GM23338 (cell line): ENCODE measurements around the gene EFCAB12.

Experiments
- CREB1 ChIP-seq: fragments of 250-450 bp; sonication (Bioruptor Pico); IDR thresholded peaks from 2 replicates; pipeline ENCODE4 v1.5.0; 2020; ENCODE audit warnings: low read depth, mild to moderate bottlenecking, moderate library complexity
- EZH2 ChIP-seq: fragments of 200-600 bp; sonication (generic); IDR thresholded peaks from one replicate; pipeline ENCODE4 v1.8.0; 2017; ENCODE audit warnings: antibody characterized with exemption, mild to moderate bottlenecking, low read depth; ENCODE audit not compliant: unreplicated experiment
- EZH2phosphoT487 ChIP-seq: fragments of 200-600 bp; sonication (generic); IDR thresholded peaks from one replicate; pipeline ENCODE4 v1.8.1; 2018; ENCODE audit warnings: antibody characterized with exemption; ENCODE audit not compliant: unreplicated experiment
- JUNB ChIP-seq: IDR thresholded peaks from one replicate; pipeline ENCODE4 v1.6.1; 2016; ENCODE audit warnings: antibody characterized with exemption; ENCODE audit not compliant: unreplicated experiment
- NANOG ChIP-seq: IDR thresholded peaks from 2 replicates; pipeline ENCODE4 v1.6.1; 2016; ENCODE audit warnings: antibody characterized with exemption, borderline replicate concordance
- POLR2AphosphoS5 ChIP-seq: IDR thresholded peaks from 2 replicates; pipeline ENCODE4 v1.6.1; 2016; ENCODE audit warnings: antibody characterized with exemption, low read depth
- TF ChIP-seq, protein P1 (sequence below), 2 experiments: fragments of 200-600 bp in 1 of 2; sonication (generic) in 1 of 2; conservative IDR thresholded peaks; 2 replicates each; pipeline versions ENCODE4 v1.5.1 to v1.6.1; 2016 to 2017; ENCODE audit warnings: antibody characterized with exemption in 2 of 2, low read depth in 2 of 2, mild to moderate bottlenecking in 2 of 2, moderate library complexity in 1 of 2
- TF ChIP-seq, protein P2 (sequence below): IDR thresholded peaks from one replicate; pipeline ENCODE4 v1.6.1; 2018; ENCODE audit warnings: antibody characterized with exemption; ENCODE audit not compliant: unreplicated experiment
- TF ChIP-seq, protein P3 (sequence below): fragments of 250-450 bp; sonication (Bioruptor Pico); IDR thresholded peaks from 2 replicates; pipeline ENCODE4 v1.5.0; 2020; ENCODE audit warnings: mild to moderate bottlenecking, moderate library complexity

DNA sequence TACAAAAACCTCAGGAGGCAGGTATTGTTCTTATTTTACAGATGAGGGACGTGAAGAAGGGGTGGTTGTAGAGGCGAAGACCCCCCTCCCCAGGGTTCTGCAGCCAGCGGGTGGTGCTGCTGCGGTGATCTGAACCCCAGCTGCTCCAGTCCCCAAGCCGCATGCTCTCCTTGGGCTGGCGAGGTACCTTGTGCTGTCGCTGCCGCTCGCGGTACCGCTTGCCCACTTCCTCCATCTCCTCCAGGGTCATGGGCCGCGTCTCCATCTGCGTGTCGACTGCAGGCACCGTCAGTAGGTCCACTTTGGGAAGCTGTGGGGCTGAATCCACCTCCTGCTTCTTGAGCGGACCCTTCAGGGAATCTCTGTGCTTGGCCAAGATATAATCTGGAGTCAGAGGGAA, 17.5 kb downstream of the EFCAB12 start:
- TF ChIP-seq CREB1: no peak
- TF ChIP-seq, protein P1, sequence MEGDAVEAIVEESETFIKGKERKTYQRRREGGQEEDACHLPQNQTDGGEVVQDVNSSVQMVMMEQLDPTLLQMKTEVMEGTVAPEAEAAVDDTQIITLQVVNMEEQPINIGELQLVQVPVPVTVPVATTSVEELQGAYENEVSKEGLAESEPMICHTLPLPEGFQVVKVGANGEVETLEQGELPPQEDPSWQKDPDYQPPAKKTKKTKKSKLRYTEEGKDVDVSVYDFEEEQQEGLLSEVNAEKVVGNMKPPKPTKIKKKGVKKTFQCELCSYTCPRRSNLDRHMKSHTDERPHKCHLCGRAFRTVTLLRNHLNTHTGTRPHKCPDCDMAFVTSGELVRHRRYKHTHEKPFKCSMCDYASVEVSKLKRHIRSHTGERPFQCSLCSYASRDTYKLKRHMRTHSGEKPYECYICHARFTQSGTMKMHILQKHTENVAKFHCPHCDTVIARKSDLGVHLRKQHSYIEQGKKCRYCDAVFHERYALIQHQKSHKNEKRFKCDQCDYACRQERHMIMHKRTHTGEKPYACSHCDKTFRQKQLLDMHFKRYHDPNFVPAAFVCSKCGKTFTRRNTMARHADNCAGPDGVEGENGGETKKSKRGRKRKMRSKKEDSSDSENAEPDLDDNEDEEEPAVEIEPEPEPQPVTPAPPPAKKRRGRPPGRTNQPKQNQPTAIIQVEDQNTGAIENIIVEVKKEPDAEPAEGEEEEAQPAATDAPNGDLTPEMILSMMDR (conservative IDR thresholded peaks at IDR 0.05; ENCODE audit: low read depth in 2 of 2): peak in 1 of 2 experiments; percentile 36; a peak in 1 of 4 replicates
- TF ChIP-seq EZH2phosphoT487: no peak
- no peak for TF ChIP-seq POLR2AphosphoS5
- no peak for TF ChIP-seq EZH2
- TF ChIP-seq, protein P2, sequence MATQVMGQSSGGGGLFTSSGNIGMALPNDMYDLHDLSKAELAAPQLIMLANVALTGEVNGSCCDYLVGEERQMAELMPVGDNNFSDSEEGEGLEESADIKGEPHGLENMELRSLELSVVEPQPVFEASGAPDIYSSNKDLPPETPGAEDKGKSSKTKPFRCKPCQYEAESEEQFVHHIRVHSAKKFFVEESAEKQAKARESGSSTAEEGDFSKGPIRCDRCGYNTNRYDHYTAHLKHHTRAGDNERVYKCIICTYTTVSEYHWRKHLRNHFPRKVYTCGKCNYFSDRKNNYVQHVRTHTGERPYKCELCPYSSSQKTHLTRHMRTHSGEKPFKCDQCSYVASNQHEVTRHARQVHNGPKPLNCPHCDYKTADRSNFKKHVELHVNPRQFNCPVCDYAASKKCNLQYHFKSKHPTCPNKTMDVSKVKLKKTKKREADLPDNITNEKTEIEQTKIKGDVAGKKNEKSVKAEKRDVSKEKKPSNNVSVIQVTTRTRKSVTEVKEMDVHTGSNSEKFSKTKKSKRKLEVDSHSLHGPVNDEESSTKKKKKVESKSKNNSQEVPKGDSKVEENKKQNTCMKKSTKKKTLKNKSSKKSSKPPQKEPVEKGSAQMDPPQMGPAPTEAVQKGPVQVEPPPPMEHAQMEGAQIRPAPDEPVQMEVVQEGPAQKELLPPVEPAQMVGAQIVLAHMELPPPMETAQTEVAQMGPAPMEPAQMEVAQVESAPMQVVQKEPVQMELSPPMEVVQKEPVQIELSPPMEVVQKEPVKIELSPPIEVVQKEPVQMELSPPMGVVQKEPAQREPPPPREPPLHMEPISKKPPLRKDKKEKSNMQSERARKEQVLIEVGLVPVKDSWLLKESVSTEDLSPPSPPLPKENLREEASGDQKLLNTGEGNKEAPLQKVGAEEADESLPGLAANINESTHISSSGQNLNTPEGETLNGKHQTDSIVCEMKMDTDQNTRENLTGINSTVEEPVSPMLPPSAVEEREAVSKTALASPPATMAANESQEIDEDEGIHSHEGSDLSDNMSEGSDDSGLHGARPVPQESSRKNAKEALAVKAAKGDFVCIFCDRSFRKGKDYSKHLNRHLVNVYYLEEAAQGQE: no peak
- TF ChIP-seq JUNB: no peak
- no peak for TF ChIP-seq NANOG
- TF ChIP-seq, protein P3, sequence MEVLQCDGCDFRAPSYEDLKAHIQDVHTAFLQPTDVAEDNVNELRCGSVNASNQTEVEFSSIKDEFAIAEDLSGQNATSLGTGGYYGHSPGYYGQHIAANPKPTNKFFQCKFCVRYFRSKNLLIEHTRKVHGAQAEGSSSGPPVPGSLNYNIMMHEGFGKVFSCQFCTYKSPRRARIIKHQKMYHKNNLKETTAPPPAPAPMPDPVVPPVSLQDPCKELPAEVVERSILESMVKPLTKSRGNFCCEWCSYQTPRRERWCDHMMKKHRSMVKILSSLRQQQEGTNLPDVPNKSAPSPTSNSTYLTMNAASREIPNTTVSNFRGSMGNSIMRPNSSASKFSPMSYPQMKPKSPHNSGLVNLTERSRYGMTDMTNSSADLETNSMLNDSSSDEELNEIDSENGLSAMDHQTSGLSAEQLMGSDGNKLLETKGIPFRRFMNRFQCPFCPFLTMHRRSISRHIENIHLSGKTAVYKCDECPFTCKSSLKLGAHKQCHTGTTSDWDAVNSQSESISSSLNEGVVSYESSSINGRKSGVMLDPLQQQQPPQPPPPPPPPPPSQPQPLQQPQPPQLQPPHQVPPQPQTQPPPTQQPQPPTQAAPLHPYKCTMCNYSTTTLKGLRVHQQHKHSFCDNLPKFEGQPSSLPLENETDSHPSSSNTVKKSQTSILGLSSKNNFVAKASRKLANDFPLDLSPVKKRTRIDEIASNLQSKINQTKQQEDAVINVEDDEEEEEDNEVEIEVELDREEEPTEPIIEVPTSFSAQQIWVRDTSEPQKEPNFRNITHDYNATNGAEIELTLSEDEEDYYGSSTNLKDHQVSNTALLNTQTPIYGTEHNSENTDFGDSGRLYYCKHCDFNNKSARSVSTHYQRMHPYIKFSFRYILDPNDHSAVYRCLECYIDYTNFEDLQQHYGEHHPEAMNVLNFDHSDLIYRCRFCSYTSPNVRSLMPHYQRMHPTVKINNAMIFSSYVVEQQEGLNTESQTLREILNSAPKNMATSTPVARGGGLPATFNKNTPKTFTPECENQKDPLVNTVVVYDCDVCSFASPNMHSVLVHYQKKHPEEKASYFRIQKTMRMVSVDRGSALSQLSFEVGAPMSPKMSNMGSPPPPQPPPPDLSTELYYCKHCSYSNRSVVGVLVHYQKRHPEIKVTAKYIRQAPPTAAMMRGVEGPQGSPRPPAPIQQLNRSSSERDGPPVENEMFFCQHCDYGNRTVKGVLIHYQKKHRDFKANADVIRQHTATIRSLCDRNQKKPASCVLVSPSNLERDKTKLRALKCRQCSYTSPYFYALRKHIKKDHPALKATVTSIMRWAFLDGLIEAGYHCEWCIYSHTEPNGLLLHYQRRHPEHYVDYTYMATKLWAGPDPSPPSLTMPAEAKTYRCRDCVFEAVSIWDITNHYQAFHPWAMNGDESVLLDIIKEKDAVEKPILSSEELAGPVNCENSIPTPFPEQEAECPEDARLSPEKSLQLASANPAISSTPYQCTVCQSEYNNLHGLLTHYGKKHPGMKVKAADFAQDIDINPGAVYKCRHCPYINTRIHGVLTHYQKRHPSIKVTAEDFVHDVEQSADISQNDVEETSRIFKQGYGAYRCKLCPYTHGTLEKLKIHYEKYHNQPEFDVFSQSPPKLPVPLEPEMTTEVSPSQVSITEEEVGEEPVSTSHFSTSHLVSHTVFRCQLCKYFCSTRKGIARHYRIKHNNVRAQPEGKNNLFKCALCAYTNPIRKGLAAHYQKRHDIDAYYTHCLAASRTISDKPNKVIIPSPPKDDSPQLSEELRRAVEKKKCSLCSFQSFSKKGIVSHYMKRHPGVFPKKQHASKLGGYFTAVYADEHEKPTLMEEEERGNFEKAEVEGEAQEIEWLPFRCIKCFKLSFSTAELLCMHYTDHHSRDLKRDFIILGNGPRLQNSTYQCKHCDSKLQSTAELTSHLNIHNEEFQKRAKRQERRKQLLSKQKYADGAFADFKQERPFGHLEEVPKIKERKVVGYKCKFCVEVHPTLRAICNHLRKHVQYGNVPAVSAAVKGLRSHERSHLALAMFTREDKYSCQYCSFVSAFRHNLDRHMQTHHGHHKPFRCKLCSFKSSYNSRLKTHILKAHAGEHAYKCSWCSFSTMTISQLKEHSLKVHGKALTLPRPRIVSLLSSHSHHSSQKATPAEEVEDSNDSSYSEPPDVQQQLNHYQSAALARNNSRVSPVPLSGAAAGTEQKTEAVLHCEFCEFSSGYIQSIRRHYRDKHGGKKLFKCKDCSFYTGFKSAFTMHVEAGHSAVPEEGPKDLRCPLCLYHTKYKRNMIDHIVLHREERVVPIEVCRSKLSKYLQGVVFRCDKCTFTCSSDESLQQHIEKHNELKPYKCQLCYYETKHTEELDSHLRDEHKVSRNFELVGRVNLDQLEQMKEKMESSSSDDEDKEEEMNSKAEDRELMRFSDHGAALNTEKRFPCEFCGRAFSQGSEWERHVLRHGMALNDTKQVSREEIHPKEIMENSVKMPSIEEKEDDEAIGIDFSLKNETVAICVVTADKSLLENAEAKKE (CRISPR knock-in tag): no peak
